ENCODE measurements around the gene HDAC1. TPM values are rescaled to one million over a fixed set of nuclear protein-coding genes. Genes with fewer than 3 reads are reported as not detected.
A peak's percentile ranks its signal among the peaks of the same experiment; 100 is the strongest.
"Not testable (repeated sequence)": the region's sequence is repeated elsewhere in the genome, so short reads cannot be mapped to it uniquely, and the experiment has no call there.

The HDAC1 gene
- total RNA-seq, 1 experiment from 2014 or later: 122 TPM

DNA sequence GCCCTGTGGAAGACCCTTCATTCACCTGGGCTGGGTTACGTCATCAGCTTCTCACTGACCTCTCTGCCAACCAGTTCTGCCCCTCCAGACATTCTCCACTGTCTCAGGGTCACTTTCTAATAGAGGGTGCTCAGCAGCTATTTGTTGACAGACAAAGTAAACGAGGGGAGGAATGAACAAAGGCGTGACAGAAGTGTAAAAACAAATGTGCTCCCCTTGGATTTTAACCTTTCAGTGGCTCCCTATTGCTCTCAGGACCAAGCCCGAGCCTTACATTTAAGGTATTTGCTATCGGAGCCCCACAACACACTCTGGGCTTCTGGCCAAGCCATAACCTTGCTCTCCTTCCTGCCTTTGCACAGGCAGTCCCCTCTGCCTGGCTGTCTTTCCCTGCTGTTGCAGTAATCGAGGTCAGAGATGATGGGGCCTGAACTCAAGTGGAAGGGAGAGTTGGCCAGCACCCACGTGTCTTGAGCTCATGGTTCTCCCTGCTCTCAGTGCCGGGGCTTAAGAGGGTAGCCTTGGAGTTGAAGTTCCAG is 53.5 kb downstream of the HDAC1 start:
- DNase-seq (ENCODE audit: low read depth): peak; percentile 43

GRCh38 chr1:32346532-32347157 is 54.8 kb downstream of the HDAC1 start:
- no peak for DNase-seq (ENCODE audit: low read depth)

DNA sequence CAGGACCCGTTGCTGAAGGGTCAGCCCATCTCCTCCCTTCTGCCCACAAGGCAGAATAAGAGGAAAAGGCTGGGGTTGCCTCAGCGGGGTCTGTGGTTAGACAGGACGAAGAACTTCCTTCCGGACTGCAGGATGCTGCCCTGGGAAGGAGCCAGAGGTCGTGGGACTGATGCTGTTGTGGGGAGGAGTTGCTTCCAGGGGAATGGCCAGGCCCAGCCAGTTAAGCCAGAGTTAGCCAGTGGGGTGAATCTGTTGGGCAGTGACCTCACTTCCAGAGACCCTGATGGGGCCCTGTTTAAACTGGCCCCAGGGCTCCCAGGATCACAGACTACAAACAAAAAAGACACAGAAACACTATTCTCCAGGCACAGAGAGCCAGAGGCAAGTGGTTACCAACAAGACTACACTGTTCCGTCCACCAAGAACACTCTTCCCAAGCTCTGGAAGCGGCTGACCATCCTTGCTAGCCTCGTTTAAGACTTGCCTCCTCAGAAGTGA is 57.4 kb downstream of the HDAC1 start:
- DNase-seq (ENCODE audit: low read depth): peak; percentile 42

- no peak for DNase-seq (ENCODE audit: low read depth)
Measured at GRCh38 chr1:32350785-32351398, 59.0 kb downstream of the HDAC1 start.

- peak; percentile 96 for DNase-seq (ENCODE audit: low read depth)
Measured at GRCh38 chr1:32351399-32352238, 59.7 kb downstream of the HDAC1 start.

DNA sequence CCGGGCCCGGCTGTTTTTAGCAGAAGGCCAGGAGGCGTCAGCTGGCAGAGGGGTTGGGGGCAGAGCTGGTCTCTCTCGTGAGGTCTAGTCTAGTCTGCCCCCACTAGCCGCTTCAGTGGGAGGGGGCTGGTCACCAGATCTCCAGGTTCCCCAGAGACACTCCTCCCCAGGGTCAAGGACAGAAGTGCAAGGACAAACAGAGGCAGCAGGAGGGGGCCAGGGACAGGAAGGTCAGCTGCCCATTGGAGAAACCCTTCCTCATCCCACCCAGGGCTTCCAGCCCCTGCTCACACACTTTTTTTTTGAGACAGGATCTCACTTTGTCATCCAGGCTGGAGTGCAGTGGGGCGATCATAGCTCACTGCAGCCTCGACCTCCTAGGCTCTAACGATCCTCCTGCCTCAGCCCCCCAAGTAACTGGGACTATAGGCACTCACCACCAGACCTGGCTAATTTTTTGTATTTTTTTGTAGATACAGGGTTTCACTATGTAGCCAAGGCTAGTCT is 60.4 kb downstream of the HDAC1 start:
- no peak for DNase-seq (ENCODE audit: low read depth)

- DNase-seq (ENCODE audit: low read depth): no peak
Measured at GRCh38 chr1:32352831-32353383, 61.0 kb downstream of the HDAC1 start.

GRCh38 chr1:32353431-32353830 is 61.5 kb downstream of the HDAC1 start:
- DNase-seq (ENCODE audit: low read depth): no peak

DNA sequence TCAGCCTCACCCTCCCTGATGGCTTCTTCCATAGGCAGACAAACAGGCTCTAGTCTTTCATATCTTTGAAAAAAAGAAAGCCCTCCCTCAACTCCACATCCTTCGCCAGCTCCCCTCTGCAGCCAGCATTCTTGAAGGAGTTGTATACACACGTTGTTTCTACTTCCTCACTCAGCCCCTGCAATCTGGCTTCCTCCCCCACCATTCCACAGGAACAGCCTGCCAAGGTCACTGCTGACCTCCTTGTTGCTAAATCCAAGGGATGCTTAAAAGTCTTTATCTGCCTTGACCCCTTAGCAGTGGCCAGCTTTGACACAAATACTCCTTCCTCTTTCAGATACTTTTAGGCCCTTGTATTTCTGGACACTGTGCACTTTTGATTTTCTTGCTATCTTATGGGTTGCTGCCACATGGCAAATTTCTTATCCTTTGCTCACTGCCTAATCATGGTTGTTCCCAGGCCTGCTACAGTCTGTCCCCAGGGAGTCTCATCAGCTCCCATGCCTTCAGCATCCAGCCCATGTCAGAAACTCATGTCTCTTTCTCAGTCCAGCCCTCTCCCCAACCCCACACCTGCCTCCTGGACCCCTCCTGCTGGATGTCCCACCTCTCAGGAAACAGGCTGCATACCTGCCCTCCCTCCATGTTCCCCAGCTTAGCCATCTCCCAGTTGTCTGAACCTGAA is 62.1 kb downstream of the HDAC1 start:
- no peak for DNase-seq (ENCODE audit: low read depth)

DNA sequence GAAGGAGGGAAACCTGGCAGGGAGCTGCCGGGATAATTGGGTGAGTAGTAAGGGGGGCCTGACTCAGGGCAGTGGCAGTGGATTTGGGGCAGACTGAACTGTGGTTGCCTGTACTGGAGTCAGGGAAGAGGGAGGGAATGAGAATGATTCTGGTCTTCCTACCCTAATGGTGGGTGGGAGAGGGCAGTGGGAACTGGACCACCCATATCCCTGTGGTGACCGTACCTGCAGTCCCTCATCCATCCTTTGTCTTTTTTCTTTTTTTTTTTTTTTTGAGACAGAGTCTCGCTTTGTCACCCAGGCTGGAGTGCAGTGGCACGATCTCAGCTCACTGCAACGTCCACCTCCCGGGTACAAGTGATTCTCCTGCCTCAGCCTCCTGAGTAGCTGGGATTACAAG is 63.9 kb downstream of the HDAC1 start:
- not testable (repeated sequence) for DNase-seq (ENCODE audit: low read depth)

DNA sequence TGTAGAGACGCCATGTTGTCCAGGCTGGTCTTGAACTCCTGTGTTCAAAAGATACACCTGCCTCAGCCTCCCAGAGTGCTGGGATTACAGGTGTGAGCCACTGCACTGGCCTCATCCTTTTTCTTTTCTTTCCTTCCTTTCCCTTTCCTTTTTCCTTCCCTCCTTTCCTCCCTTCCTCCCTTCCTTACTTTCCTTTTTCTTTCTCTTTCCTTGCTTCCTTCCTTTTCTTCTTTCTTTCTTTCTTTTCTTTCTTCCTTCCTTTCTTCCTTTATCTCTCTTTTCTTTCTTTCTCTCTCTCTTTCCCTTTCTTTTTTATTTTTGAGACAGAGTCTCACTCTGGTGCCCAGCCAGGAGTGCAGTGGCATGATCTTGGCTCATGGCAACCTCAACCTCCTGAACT is 64.6 kb downstream of the HDAC1 start:
- DNase-seq (ENCODE audit: low read depth): no peak

DNA sequence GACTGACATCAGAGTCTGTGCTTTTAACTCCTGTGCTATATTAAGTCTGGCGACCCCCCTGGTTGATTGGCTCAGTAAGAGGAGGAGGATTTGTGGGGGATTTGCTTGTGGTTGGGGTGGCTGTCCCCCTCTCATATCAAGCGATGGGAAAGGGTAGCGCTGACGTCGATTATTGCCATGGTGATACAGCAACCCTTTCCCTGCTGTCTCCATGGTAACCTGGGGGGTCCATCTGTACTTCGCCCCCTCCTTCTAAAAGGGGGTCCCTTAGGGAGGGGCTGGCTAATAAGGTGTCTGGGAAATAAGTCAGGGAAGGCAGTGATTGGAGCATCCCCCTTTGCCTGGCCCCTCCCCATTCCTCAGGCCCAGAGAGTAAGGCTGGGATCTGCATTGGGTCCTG is 65.7 kb downstream of the HDAC1 start:
- no peak for DNase-seq (ENCODE audit: low read depth)

- no peak for DNase-seq (ENCODE audit: low read depth)
Measured at GRCh38 chr1:32358435-32358834, 66.6 kb downstream of the HDAC1 start.

- DNase-seq (ENCODE audit: low read depth): no peak
Measured at GRCh38 chr1:32361308-32361673, 69.4 kb downstream of the HDAC1 start.

DNA sequence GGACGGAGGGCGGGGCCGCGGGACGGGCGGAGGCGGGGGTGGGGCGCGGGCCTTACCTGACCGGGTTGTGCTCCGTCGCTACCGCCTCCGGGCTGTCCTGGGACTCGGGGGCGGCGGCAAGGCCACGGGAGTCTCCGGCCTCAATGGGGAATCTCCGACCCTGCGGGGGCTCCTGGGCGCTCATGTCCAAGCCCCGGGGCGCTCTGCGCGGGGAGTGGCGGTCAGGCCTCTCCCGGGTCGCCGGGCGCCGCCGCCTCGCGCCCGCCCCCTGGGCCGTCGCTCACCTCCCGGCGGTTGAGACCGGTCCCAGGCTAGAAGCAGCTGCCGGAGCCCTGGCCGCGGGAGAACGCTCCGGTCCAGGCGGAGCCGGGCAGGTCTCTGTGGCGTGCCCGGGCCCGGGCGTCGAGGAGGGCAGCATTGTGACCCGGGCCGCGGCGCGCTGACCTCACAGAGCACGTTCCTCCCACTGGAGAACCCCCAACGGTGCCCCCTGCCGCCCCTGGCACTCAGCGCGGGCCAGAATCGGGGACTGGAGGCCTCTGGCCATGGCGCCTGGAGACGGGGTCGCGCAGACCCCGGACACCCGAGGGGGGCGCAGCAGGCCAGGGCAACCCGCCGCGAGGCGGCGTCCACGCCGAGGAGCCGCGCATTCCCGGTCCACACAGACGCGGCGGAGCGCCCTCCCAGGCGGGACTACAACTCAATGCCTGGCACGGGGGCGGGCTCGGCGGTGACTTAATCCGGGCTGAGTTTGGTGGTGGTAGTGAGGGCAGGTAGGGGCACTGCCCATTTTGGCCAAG is 70.0 kb downstream of the HDAC1 start:
- DNase-seq (ENCODE audit: low read depth): peak; percentile 54

- no peak for DNase-seq (ENCODE audit: low read depth)
Measured at GRCh38 chr1:32362474-32363313, 70.8 kb downstream of the HDAC1 start, which contains the start of the genes FAM229A and TSSK3. TSS of gene FAM229A (minus strand) at chr1:32362485. CDS start at chr1:32362091, 394 bp downstream. TSS of gene TSSK3 (plus strand) at chr1:32362539. CDS start at chr1:32362702, 163 bp downstream.

DNA sequence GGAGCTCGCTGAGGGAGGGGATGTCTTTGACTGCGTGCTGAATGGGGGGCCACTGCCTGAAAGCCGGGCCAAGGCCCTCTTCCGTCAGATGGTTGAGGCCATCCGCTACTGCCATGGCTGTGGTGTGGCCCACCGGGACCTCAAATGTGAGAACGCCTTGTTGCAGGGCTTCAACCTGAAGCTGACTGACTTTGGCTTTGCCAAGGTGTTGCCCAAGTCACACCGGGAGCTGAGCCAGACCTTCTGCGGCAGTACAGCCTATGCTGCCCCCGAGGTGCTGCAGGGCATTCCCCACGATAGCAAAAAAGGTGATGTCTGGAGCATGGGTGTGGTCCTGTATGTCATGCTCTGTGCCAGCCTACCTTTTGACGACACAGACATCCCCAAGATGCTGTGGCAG is 71.8 kb downstream of the HDAC1 start:
- no peak for DNase-seq (ENCODE audit: low read depth)

GRCh38 chr1:32364836-32365235 is 73.0 kb downstream of the HDAC1 start:
- no peak for DNase-seq (ENCODE audit: low read depth)

DNA sequence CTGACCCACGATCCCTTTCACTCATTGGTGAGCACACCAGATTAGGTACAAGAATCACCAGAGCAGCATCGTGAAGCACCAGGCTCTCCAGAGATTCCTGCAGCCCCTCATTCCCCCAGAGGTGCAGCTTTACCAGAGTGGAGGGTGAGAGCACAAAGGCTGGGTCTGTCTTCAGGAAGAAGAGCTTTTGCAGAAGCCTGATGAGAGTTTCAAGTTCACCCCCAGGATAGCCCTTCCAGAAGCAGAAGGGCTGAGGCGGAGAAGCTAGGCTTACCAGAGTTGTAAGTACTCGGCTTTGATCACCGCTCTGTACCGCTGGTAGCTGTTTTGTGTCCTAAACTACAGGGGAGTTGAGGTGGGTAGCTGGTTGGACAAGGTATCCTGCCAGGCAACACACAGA is 73.6 kb downstream of the HDAC1 start:
- no peak for DNase-seq (ENCODE audit: low read depth)

All from Daoy (cell line).